Keratinocyte (primary cell): Measurements from ENCODE around the gene NLRP7.

Source experiments
- EZH2 ChIP-seq: IDR thresholded peaks from one replicate; pipeline ENCODE4 v1.6.1; 2012; ENCODE audit warnings: inconsistent platforms, mild to moderate bottlenecking, low read length, moderate library complexity
- TF ChIP-seq, protein P1 (sequence below), 3 experiments: IDR thresholded peaks in 1 of 3; conservative IDR thresholded peaks in 1 of 3; optimal IDR thresholded peaks in 1 of 3; 2 replicates in 2 of 3; 3 replicates in 1 of 3; pipeline versions ENCODE3 to v1.5.1; 2011; ENCODE audit warnings: low read length in 3 of 3, mild to moderate bottlenecking in 3 of 3, moderate library complexity in 2 of 3, control low read depth in 1 of 3, inconsistent platforms in 1 of 3; ENCODE audit not compliant: insufficient read depth in 2 of 3; ENCODE audit errors: extremely low read depth in 1 of 3

GRCh38 chr19:54969647-54970046 is 22.3 kb upstream of the NLRP7 start:
- TF ChIP-seq, protein P1, sequence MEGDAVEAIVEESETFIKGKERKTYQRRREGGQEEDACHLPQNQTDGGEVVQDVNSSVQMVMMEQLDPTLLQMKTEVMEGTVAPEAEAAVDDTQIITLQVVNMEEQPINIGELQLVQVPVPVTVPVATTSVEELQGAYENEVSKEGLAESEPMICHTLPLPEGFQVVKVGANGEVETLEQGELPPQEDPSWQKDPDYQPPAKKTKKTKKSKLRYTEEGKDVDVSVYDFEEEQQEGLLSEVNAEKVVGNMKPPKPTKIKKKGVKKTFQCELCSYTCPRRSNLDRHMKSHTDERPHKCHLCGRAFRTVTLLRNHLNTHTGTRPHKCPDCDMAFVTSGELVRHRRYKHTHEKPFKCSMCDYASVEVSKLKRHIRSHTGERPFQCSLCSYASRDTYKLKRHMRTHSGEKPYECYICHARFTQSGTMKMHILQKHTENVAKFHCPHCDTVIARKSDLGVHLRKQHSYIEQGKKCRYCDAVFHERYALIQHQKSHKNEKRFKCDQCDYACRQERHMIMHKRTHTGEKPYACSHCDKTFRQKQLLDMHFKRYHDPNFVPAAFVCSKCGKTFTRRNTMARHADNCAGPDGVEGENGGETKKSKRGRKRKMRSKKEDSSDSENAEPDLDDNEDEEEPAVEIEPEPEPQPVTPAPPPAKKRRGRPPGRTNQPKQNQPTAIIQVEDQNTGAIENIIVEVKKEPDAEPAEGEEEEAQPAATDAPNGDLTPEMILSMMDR (optimal IDR thresholded peaks at IDR 0.05 in 1 of 3, IDR thresholded peaks at IDR 0.05 in 1 of 3, conservative IDR thresholded peaks at IDR 0.05 in 1 of 3; ENCODE audit: extremely low read depth in 1 of 3, insufficient read depth in 2 of 3, low read length in 3 of 3) = no peak
- TF ChIP-seq EZH2 = no peak
